ENCODE measurements around the gene PTPRT.

PTPRT gene

GRCh38 chr20:42270539-42270938, 919.2 kb downstream of the PTPRT start:
- no peak for TF ChIP-seq CTCF (IDR thresholded peaks at IDR 0.05; ENCODE audit: insufficient read depth, low read depth, low read length, missing control alignments)
- H3K4me3 ChIP-seq (ENCODE audit: low read depth, low read length), result no peak overlapping the region
- DNase-seq (ENCODE audit: low read depth), result no peak

GRCh38 chr20:42267793-42268384, 921.8 kb downstream of the PTPRT start:
- no peak overlapping the region for H3K4me3 ChIP-seq (ENCODE audit: low read depth, low read length)
- no peak for TF ChIP-seq CTCF (IDR thresholded peaks at IDR 0.05; ENCODE audit: insufficient read depth, low read depth, low read length, missing control alignments)
- DNase-seq (ENCODE audit: low read depth), result no peak

GRCh38 chr20:42261766-42262270, 927.9 kb downstream of the PTPRT start:
- H3K4me3 ChIP-seq (ENCODE audit: low read depth, low read length), result no peak overlapping the region
- DNase-seq (ENCODE audit: low read depth), result no peak
- TF ChIP-seq CTCF (IDR thresholded peaks at IDR 0.05; ENCODE audit: insufficient read depth, low read depth, low read length, missing control alignments), result no peak

- H3K4me3 ChIP-seq (ENCODE audit: low read depth, low read length), result no peak overlapping the region
- TF ChIP-seq CTCF (IDR thresholded peaks at IDR 0.05; ENCODE audit: insufficient read depth, low read depth, low read length, missing control alignments), result no peak
- DNase-seq (ENCODE audit: low read depth), result no peak
Measured at GRCh38 chr20:42260184-42260583, 929.5 kb downstream of the PTPRT start.

- no peak for TF ChIP-seq CTCF (IDR thresholded peaks at IDR 0.05; ENCODE audit: insufficient read depth, low read depth, low read length, missing control alignments)
- no peak overlapping the region for H3K4me3 ChIP-seq (ENCODE audit: low read depth, low read length)
- DNase-seq (ENCODE audit: low read depth), result no peak
Measured at GRCh38 chr20:42259389-42259788, 930.3 kb downstream of the PTPRT start.

- no peak for TF ChIP-seq CTCF (IDR thresholded peaks at IDR 0.05; ENCODE audit: insufficient read depth, low read depth, low read length, missing control alignments)
- DNase-seq (ENCODE audit: low read depth), result no peak
Measured at GRCh38 chr20:42258564-42259302, 931.0 kb downstream of the PTPRT start.

More at GRCh38 chr20:42258564-42259302, 931.0 kb downstream of the PTPRT start:
- no peak overlapping the region for H3K4me3 ChIP-seq (ENCODE audit: low read depth, low read length)
